Neuronal stem cell (in vitro differentiated cells): Measurements from ENCODE around the gene CDCA7. TPM values are rescaled to one million over a fixed set of nuclear protein-coding genes. Genes with fewer than 3 reads are reported as not detected.
"Not testable (repeated sequence)": the region's sequence is repeated elsewhere in the genome, so short reads cannot be mapped to it uniquely, and the experiment has no call there.

ENCODE experiments used
- DNase-seq: peaks from one replicate; pipeline ENCODE4 v3.0.0-alpha.2; 2013; ENCODE audit warnings: low spot score
- H2AFZ ChIP-seq: one replicate; pipeline ENCODE4 v1.6.1; 2013; ENCODE audit warnings: mild to moderate bottlenecking, low read length, inconsistent platforms
- H2AK5ac ChIP-seq: 2 replicates; pipeline ENCODE4 v1.6.1; 2013; ENCODE audit warnings: low read depth, mild to moderate bottlenecking, inconsistent platforms, low read length, moderate library complexity, mixed read lengths
- H2BK120ac ChIP-seq: 2 replicates; pipeline ENCODE4 v1.6.1; 2013; ENCODE audit warnings: low read depth, mild to moderate bottlenecking, inconsistent platforms, low read length, moderate library complexity, mixed read lengths
- H2BK12ac ChIP-seq: one replicate; pipeline ENCODE4 v1.6.1; 2013; ENCODE audit warnings: low read length, inconsistent platforms
- H2BK15ac ChIP-seq: 2 replicates; pipeline ENCODE4 v1.6.1; 2013; ENCODE audit warnings: mild to moderate bottlenecking, low read length, inconsistent platforms, mixed read lengths
- H2BK5ac ChIP-seq: one replicate; pipeline ENCODE4 v1.6.1; 2013; ENCODE audit warnings: inconsistent platforms, mild to moderate bottlenecking, low read length, moderate library complexity
- H3K14ac ChIP-seq: one replicate; pipeline ENCODE4 v1.6.1; 2013; ENCODE audit warnings: low read length, inconsistent platforms
- H3K18ac ChIP-seq: 2 replicates; pipeline ENCODE4 v1.6.1; 2013; ENCODE audit warnings: low read length, inconsistent platforms
- H3K23ac ChIP-seq: 2 replicates; pipeline ENCODE4 v1.6.1; 2013; ENCODE audit warnings: low read depth, mild to moderate bottlenecking, mixed read lengths, low read length, inconsistent platforms; ENCODE audit not compliant: poor library complexity
- H3K27ac ChIP-seq: replicated peaks from 3 replicates; pipeline ENCODE4 v1.5.1; 2013; ENCODE audit warnings: low read length, inconsistent platforms
- H3K27me3 ChIP-seq, 3 experiments: 2 replicates each; pipeline ENCODE4 v1.6.1; 2013; ENCODE audit warnings: low read length in 3 of 3, mild to moderate bottlenecking in 2 of 3, inconsistent platforms in 1 of 3, low read depth in 1 of 3, mixed read lengths in 1 of 3, moderate library complexity in 1 of 3; ENCODE audit not compliant: control insufficient read depth in 3 of 3, insufficient read depth in 3 of 3
- H3K36me3 ChIP-seq, 2 donors: replicated peaks in 1 of 2; 2 replicates each; pipeline ENCODE4 v1.6.1; 2013; ENCODE audit warnings: low read length in 2 of 2; ENCODE audit not compliant: control insufficient read depth in 2 of 2, insufficient read depth in 2 of 2
- H3K4ac ChIP-seq: 2 replicates; pipeline ENCODE4 v1.6.1; 2013; ENCODE audit warnings: inconsistent platforms, mild to moderate bottlenecking, low read length, moderate library complexity
- H3K4me1 ChIP-seq, 2 donors: 1 replicate in 1 of 2; 2 replicates in 1 of 2; pipeline ENCODE4 v1.6.1; 2013; ENCODE audit warnings: low read length in 2 of 2, low read depth in 1 of 2; ENCODE audit not compliant: control insufficient read depth in 2 of 2, insufficient read depth in 1 of 2
- H3K4me2 ChIP-seq: one replicate; pipeline ENCODE4 v1.6.1; 2013; ENCODE audit warnings: mild to moderate bottlenecking, low read length, inconsistent platforms; ENCODE audit not compliant: insufficient read depth, poor library complexity, severe bottlenecking
- H3K4me3 ChIP-seq, 2 donors: 2 replicates each; pipeline ENCODE4 v1.5.1; 2013; ENCODE audit warnings: low read length in 2 of 2, mild to moderate bottlenecking in 2 of 2, inconsistent platforms in 1 of 2, moderate library complexity in 1 of 2
- H3K79me1 ChIP-seq: one replicate; pipeline ENCODE4 v1.6.1; 2013; ENCODE audit warnings: low read depth, mild to moderate bottlenecking, inconsistent platforms, low read length, moderate library complexity
- H3K9ac ChIP-seq: one replicate; pipeline ENCODE4 v1.6.1; 2013; ENCODE audit warnings: mild to moderate bottlenecking, low read depth, low read length, inconsistent platforms; ENCODE audit not compliant: poor library complexity
- H3K9me3 ChIP-seq, 2 donors: replicated peaks in 1 of 2; 2 replicates each; pipeline versions ENCODE3 to v1.6.1; 2013; ENCODE audit warnings: low read length in 2 of 2, mild to moderate bottlenecking in 2 of 2, inconsistent platforms in 1 of 2, low read depth in 1 of 2, mixed read lengths in 1 of 2, moderate library complexity in 1 of 2; ENCODE audit not compliant: control insufficient read depth in 2 of 2, insufficient read depth in 1 of 2
- H4K8ac ChIP-seq: one replicate; pipeline ENCODE4 v1.6.1; 2013; ENCODE audit warnings: low read depth, mild to moderate bottlenecking, inconsistent platforms, low read length, moderate library complexity
- H4K91ac ChIP-seq: one replicate; pipeline ENCODE4 v1.6.1; 2013; ENCODE audit warnings: low read length, low read depth, mild to moderate bottlenecking, inconsistent platforms; ENCODE audit not compliant: poor library complexity
- WGBS, 2 donors: extraction: QIAGEN DNeasy Blood & Tissue Kit; methylation state at CpG; one replicate each; pipeline ENCODE4 v1.1.7; 2013; ENCODE audit warnings: missing lambda C conversion rate in 2 of 2, mixed read lengths in 1 of 2; ENCODE audit not compliant: insufficient read length in 2 of 2, insufficient replicate concordance in 1 of 2; ENCODE audit errors: extremely low coverage in 2 of 2; 5-methylcytosine and 5-hydroxymethylcytosine counted together
- polyA plus RNA-seq, 2 experiments: library from polyadenylated mRNA; stranded (reverse); fragments of 200-250 nt; gene quantifications; one replicate each; pipeline ENCODE4 v1.2.3, GENCODE V29; 2013

CDCA7 gene
- 28.8 TPM for polyA plus RNA-seq (2013, experiment 1 of 2)
- polyA plus RNA-seq (2013, experiment 2 of 2): 28.9 TPM

DNA sequence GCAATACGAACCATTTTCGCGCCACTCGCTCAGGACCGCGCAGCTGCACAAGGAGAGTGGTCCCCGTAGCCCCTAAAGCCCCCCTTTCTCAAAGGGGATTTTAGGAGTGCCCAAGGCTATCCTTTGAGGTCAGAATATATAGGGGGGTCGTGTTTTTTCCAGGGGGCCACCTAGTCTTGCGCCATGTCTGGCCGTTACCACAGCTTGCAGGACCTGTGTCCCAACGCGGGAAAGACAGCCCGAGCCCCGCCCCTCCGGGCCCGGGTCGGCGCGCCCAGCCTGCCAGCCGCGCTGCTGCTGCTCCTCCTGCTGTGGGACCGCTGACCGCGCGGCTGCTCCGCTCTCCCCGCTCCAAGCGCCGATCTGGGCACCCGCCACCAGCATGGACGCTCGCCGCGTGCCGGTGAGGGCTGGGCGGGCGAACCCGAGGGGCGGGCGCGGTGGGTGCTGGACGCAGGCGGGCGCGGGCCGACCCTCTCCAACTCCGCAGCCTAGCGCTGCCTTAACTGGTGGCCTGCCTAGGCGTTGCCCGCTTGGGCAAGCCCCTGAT, at the start of gene CDCA7:
Gene CDCA7, plus strand, starts transcription at position 291 of the 550 bp plus-strand sequence. Its CDS starts 92 bp downstream, at position 383.
- H4K91ac ChIP-seq: peak within 1 kb of the TSS; percentile 57
- H2AFZ ChIP-seq: peak within 1 kb of the TSS; percentile 95
- H3K27me3 ChIP-seq: no peaks in the 10 kb centered on the region
- peaks cover 0 to 25% of the 10 kb centered on the region in 2 donors for H3K36me3 ChIP-seq
- peak within 1 kb of the TSS; percentile 97 for H3K18ac ChIP-seq
- H3K14ac ChIP-seq: peak within 1 kb of the TSS; percentile 90
- no peak within 1 kb of the TSS for H2AK5ac ChIP-seq
- H3K4me1 ChIP-seq: peaks cover 6% of the 10 kb centered on the region in 2 donors
- H3K4me2 ChIP-seq: peak within 1 kb of the TSS; percentile 96
- DNase-seq: peak; percentile 78
- peak within 1 kb of the TSS; percentile 94 for H3K9ac ChIP-seq
- no peak within 1 kb of the TSS for H3K27ac ChIP-seq
- peak within 1 kb of the TSS; percentile 87 for H3K4ac ChIP-seq
- peak within 1 kb of the TSS; percentile 56 for H2BK5ac ChIP-seq
- no peaks in the 10 kb centered on the region for H3K9me3 ChIP-seq
- H3K79me1 ChIP-seq: no peaks in the 10 kb centered on the region
- peak within 1 kb of the TSS; percentile 62 for H2BK15ac ChIP-seq
- H3K4me3 ChIP-seq: peak within 1 kb of the TSS; percentile 88 to 97
- peak within 1 kb of the TSS; percentile 70 for H4K8ac ChIP-seq
- peak within 1 kb of the TSS; percentile 98 for H3K23ac ChIP-seq
- no CpG with 5 or more reads among the region's 50 CpGs for WGBS, 2 donors
- no peak within 1 kb of the TSS for H2BK12ac ChIP-seq
- H2BK120ac ChIP-seq: peak within 1 kb of the TSS; percentile 69

DNA sequence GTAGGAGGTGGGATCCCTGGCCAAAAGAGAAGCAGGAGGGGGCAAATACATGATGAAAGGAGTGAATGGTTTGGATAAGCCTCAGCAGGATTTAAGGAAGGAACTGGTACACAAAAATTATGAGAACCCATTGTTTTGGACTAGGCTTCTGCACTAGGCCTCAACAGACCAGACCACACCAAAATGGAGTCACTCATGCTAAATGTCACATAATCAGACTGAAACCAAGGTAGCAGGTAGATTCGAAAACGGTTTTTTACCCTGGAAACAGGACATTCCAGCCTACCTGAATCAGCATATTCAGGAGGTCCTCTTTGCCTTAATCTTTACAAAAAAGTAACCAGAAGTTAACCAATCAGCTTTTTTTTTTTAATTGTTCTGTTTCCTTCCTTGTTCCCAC, 49.4 kb upstream of the CDCA7 start:
- no peak overlapping the region for H2BK5ac ChIP-seq
- H3K79me1 ChIP-seq: no peaks in the 10 kb centered on the region
- DNase-seq: no peak
- no peaks in the 10 kb centered on the region for H3K36me3 ChIP-seq
- H3K9me3 ChIP-seq: peaks cover 2 to 5% of the 10 kb centered on the region in 2 donors
- H3K4me3 ChIP-seq: no peak overlapping the region
- peaks cover 0 to 3% (median 0%) of the 10 kb centered on the region in 3 experiments for H3K27me3 ChIP-seq
- H3K27ac ChIP-seq: no peak overlapping the region
- no CpG with 5 or more reads among the region's 2 CpGs for WGBS, 2 donors
- no peak overlapping the region for H3K18ac ChIP-seq
- no peak overlapping the region for H4K8ac ChIP-seq
- no peak overlapping the region for H2BK15ac ChIP-seq
- H2AK5ac ChIP-seq: no peak overlapping the region
- no peak overlapping the region for H2BK12ac ChIP-seq
- no peak overlapping the region for H3K23ac ChIP-seq
- H2BK120ac ChIP-seq: no peak overlapping the region
- H3K4me2 ChIP-seq: no peak overlapping the region
- peaks cover 1 to 3% of the 10 kb centered on the region in 2 donors for H3K4me1 ChIP-seq
- no peak overlapping the region for H4K91ac ChIP-seq
- H3K14ac ChIP-seq: no peak overlapping the region
- H3K4ac ChIP-seq: no peak overlapping the region
- no peak overlapping the region for H2AFZ ChIP-seq
- H3K9ac ChIP-seq: no peak overlapping the region

DNA sequence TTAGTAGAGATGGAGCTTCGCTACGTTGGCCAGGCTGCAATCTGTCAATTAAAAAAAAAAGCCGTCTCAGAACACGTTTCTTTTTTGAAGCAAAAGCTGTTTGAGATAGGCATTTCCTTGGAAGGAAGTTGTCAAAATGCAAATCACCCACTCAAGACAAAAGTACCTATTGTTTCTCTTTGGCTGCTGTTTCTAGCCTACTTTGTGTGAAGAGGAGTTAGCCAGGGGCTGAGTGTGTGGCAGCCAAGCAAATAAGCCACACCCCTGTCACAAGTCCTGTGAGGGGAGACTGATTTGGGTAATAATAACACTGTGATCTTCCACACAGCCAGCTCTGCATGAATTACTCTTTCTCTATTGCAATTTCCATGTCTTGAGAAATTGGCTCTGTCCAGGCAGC, 47.4 kb upstream of the CDCA7 start:
- no peak overlapping the region for H2BK15ac ChIP-seq
- H2AFZ ChIP-seq: no peak overlapping the region
- H2BK5ac ChIP-seq: no peak overlapping the region
- H2BK120ac ChIP-seq: no peak overlapping the region
- no peak overlapping the region for H3K4me3 ChIP-seq
- H3K23ac ChIP-seq: no peak overlapping the region
- H4K91ac ChIP-seq: no peak overlapping the region
- no peak overlapping the region for H3K4ac ChIP-seq
- H3K9me3 ChIP-seq: peaks cover 0 to 4% of the 10 kb centered on the region in 2 donors
- H3K9ac ChIP-seq: no peak overlapping the region
- H3K4me1 ChIP-seq: peaks cover 1 to 3% of the 10 kb centered on the region in 2 donors
- H2BK12ac ChIP-seq: no peak overlapping the region
- H3K27me3 ChIP-seq: peaks cover 0 to 3% (median 0%) of the 10 kb centered on the region in 3 experiments
- H3K27ac ChIP-seq: no peak overlapping the region
- DNase-seq: no peak
- WGBS, 2 donors: no CpG with 5 or more reads among the region's 4 CpGs
- H3K18ac ChIP-seq: no peak overlapping the region
- H3K79me1 ChIP-seq: no peaks in the 10 kb centered on the region
- H3K14ac ChIP-seq: no peak overlapping the region
- no peak overlapping the region for H3K4me2 ChIP-seq
- H2AK5ac ChIP-seq: no peak overlapping the region
- H3K36me3 ChIP-seq: no peaks in the 10 kb centered on the region
- H4K8ac ChIP-seq: no peak overlapping the region

GRCh38 chr2:173309370-173309769, 45.3 kb upstream of the CDCA7 start:
- H3K23ac ChIP-seq, H2AK5ac ChIP-seq, H3K9ac ChIP-seq, H2BK120ac ChIP-seq, H3K4ac ChIP-seq, H3K14ac ChIP-seq, H3K27me3 ChIP-seq, H3K79me1 ChIP-seq, DNase-seq, H4K8ac ChIP-seq, H3K4me2 ChIP-seq, H3K4me3 ChIP-seq, H3K27ac ChIP-seq, H2BK12ac ChIP-seq, H4K91ac ChIP-seq, H3K9me3 ChIP-seq, H3K4me1 ChIP-seq, H3K36me3 ChIP-seq, H2AFZ ChIP-seq, H3K18ac ChIP-seq, H2BK15ac ChIP-seq, H2BK5ac ChIP-seq: not testable (repeated sequence)
- no CpG with 5 or more reads among the region's 5 CpGs for WGBS, 2 donors
